Stimulated activated CD4-positive, alpha-beta T cell treated with anti-CD3 and anti-CD28 coated beads, TNF-alpha, amount 100 ng/mL, for 24 hours (primary cell): ENCODE measurements around the gene MIER2.

ENCODE experiments used
- DNase-seq, 3 experiments: peaks; one replicate each; pipeline ENCODE4 v3.0.0-alpha.2; 2020; ENCODE audit warnings: low read depth in 3 of 3

MIER2 gene

GRCh38 chr19:378706-379105, 34.1 kb upstream of the MIER2 start:
- DNase-seq = no peak

DNA sequence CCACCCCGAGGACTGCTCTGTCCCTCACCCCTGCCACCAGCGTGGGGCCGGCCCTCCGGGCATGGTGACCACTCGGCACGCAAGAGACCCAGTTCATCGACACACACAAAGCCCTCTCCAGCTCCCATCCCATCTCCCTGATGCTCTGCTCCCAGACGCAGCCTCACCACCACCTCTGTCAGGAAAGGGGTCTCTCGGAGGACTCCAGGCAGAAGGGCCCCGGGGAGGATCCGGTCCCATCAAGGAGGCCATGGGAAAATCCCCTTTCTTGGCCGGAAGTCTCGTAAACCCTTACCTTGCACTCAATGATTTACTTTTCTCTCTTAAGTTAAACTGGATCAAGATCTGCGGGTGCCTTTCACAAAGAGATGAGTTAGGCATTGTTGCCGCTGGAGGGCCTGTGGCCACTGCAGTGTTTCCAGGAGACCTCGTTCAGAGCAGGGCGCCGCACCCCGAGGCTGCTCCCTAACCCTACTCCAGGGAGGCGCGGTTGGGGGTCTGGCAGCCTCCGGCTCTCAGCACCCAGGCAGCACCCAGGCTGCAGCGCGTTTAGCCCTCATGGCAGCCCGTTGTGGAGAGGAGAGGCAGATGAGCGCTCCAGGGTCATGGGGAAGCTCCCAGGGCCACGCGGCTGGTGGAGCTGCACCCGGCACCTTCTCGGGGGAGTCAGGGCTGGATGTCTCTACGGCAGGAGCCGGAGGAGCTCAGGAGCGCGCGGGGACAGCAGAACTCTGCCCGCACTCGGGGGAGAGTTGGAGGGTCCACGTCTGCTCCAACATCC, 33.4 kb upstream of the MIER2 start:
- DNase-seq = no peak

DNA sequence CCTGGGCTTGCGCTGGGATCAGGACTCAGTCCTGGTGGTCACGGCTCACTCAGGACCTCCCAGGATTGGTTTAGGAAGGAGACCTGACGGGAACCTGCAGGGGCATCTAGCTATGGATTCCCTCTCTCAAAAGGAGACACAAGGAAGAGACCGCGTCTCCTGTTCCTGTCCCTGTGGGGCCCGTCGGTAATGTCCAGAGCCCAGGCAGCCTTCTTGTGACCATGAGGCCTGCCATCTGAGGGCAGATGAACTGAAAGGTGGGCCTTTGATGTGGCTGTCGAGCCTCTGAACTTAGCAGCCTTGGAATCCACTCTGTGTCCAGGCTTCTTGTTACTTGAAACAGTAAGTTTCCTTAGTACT, 31.5 kb upstream of the MIER2 start:
- no peak for DNase-seq

GRCh38 chr19:375395-376110, 31.0 kb upstream of the MIER2 start:
- DNase-seq = no peak

GRCh38 chr19:374886-375235, 30.3 kb upstream of the MIER2 start:
- DNase-seq = no peak

DNA sequence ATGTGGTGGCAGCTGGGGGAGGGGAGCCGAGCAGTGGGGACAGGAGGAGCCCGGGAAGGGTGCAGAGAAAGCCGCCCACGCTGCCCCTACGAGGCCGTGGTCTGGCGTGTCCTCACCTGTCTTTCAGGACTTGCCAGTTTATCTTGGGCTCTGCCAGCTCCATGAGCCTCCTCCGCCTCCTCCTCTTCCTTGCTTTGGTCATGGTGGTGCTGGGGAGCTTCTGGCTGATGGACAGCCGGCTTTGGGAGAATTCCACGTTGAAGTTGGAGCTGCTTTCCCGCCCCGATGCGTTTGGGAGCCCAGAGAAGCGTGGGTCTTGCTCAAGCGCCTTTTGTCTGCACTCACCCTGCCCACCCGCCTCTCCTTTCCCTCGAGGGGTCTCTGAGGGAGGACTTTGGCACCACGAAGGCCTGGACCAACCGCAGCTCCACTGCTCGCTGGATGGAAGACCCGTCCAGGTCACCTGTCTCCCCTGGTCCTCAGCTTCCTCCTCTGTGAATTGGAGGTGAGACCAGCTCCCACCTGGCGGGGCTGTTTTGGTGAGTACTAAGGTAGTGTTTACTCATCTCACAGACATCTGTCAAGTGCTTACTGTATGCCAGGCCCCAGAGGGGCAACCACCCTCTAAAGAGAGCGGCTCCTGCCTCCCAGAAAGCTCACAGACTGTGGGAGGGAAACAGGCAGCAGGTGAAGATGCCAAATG, 29.7 kb upstream of the MIER2 start:
- no peak for DNase-seq

- no peak for DNase-seq
These were observed 29.0 kb upstream of the MIER2 start for GRCh38 chr19:373391-374182.

GRCh38 chr19:372306-372890, 27.8 kb upstream of the MIER2 start:
- DNase-seq = no peak

DNA sequence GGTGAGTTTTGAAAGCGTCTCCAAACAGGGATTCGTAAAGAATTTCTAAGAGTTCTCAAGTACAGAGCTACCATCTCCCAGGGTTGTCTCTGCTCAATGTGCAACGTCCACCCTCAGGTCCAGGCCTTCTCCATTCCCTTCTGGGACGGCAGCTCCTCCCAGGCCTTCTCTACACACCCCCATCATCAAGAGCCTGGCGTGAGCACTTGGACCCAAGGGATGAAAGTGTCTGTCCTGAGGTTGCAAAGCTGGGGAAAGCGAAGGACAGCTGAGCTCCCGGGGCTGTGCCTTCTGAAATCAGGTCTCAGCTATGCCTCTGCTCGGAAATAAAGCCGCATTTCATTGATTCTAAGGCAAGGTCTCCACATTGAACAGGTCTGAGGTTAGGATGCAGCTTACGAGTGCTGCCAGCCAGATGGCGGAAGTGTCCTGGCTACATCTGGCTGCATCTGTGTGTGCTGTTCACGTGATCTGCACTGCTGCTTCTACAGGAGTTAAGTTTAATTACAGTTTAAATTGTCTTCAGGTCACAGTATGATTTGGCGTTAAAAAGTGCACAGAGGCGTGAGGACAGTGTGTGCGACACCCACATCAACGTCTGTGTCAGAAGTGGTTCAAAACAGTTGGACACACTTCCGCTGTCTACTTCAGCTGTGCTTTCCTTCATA, 27.0 kb upstream of the MIER2 start:
- no peak for DNase-seq

DNA sequence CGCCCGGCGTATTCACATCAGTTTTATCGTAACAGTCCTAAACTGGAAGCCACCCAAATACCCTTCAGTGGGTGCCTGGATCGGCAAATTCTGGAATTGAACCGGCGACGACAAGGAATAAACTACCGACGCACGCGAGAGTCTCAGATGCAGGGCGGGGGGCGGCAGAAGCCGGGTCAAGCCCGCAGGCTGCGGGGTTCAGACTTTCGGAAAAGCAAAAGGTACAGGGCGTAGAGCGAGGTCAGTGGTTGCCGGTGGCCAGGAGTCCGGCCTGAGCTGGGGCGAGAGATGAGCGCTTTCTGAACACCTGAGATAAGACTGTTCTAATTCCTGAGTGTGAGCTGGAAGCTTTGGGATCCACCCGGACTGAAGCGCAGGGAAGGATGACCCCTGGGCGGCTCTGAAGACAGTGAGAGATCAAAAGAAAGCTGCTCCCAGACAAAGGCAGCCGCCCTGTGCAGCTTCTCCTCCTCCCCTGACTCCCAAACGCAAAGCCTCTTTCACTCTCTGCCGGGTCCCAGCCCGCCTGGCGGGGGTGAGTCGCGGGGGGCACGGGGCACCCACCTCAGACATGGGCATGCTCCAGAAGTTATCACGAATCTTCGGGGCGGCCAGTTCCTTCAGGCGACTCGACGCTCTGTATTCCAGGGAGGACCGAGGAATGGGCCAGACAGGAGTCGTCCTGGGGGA, 26.2 kb upstream of the MIER2 start:
- no peak for DNase-seq

DNA sequence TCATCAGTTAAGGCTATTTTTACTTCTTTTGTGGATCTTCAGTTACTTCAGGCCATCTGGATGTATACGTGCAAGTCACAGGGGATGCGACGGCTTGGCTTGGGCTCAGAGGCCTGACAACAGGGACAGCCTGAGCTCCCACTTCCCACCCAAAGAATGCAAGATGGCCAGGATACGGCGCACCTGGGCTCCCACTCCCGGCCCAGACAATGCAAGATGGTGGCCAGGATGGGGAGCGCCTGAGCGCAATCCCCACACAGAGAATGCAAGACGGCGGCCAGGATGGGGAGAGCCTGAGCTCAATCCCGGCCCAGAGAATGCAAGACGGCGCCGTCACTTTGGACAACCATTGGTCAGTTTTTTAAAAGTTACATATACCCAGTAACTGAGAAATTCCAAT, 25.3 kb upstream of the MIER2 start:
- no peak for DNase-seq

DNA sequence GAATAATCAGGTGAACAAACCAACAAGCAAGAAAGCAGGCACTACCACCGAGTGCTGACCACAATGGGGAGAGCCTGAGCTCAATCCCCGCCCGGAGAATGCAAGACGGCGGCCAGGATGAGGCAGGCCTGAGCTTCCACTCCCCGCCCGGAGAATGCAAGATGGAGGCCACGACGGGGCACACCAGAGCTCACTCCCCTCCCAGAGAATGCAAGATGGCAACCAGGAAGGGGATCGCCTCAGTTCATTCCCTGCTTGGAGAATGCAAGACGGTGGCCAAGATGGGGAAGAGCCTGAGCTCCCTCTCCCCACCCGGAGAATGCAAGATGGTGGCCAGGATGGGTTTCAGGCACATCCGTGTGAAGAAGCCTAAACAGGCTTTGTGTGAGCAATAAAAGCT, 24.7 kb upstream of the MIER2 start:
- DNase-seq = no peak

- DNase-seq = no peak
These were observed 24.0 kb upstream of the MIER2 start for GRCh38 chr19:368630-369024.

DNA sequence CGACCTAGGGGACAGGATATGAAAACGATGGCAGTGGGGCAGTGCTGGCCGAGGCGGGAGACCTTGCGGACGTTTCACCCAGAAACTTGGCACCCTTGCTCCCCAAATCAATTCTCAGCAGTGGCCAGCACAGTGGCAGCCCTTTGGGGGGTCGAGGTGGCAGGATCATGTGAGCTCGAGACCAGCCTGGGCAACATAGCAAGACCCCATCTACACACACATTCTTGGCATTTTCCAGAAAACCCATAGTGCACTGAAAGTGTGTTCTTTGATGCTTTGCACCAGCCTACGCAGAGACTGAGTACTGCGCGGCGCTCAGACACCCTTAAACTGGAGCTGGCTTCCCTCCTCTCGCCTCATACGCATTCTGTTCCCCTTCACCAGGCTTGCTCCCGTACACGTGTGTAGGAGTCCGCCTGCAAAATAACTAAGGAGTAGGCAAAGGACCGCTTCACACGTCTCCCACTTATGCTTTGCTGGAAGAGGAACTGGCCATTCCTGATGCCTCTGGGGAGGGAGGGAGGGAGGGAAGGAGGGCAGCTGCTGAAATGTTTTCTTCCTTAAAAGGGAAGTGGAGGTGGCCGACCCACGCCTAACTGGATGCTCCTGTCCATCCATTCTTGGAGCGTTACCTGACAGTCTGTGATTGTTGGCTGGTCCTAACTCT, 23.5 kb upstream of the MIER2 start:
- no peak for DNase-seq

GRCh38 chr19:367561-367960, 23.0 kb upstream of the MIER2 start:
- DNase-seq = no peak

- no peak for DNase-seq
These were observed 22.4 kb upstream of the MIER2 start for GRCh38 chr19:366951-367350.

- DNase-seq = no peak
These were observed 21.7 kb upstream of the MIER2 start for GRCh38 chr19:366205-366783.

DNA sequence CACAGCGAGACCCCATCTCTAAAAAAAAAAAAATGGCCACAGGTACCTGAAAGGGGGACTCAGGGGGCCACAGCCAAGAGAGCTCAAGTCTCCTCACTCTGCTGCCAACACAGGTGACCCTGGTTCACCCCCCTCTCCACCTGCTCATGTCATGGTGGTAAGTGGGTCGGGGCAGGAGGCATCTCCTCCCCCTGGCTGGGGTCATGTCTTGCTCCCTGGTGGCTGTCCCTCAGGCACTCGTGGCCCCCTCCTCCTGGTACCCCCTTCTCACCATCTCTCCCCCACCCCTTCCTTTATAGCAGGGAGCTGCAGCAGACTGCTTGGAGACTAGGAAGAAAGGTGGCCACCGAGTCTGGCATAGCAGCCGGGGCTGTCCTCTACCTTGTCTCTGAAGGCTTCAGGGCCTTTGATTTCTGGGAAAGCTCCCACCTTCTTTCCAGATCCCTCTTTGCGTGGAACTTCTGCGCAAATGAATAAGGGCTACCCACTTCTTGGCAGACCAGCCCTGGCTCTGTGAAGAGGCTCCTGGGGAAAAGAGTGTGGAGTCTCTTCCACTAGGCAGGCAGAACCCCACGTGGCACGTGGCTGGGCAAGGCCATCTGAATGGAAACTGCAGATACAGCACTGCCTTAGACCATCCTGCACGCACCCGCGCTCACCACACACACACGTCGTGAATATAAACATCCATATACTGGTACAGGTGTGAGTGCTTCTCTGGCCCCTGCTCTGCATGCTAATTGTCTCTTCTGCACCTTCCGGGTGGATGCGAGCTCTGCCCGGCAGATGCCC, 20.1 kb upstream of the MIER2 start:
- DNase-seq = no peak

- no peak for DNase-seq
These were observed 18.1 kb upstream of the MIER2 start for GRCh38 chr19:362683-363082.
